ENCODE data around the gene EFCAB7.

Gene EFCAB7

DNA sequence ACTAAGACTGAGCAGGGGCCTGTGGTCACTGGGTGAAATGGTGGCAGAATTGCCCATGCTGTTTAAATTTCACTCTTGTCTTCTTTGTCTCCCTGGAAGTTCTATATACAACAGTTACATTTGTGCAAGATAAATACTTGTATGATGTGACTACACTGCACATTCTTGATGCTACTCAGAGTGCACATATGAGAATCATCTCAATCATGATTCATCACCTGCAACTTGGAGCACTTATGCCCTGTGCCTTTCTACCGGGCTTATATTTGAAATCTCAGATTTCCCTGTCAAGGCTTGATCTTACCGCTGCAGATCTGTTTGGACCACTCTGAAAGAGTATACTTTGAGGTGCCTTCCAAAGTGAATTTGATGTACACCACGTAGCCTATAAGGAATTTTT is 80.5 kb downstream of the EFCAB7 start:
- Mint-ChIP-seq H3K27ac (no peak overlapping the region), H3K4me1 (ENCODE audit: low read depth) (peaks cover 1% of the 10 kb centered on the region), H3K4me3 (no peak overlapping the region), H3K36me3 (peaks cover 4% of the 10 kb centered on the region), H3K27me3 (no peaks in the 10 kb centered on the region), H3K9me3 (ENCODE audit: low read depth) (no peaks in the 10 kb centered on the region)

DNA sequence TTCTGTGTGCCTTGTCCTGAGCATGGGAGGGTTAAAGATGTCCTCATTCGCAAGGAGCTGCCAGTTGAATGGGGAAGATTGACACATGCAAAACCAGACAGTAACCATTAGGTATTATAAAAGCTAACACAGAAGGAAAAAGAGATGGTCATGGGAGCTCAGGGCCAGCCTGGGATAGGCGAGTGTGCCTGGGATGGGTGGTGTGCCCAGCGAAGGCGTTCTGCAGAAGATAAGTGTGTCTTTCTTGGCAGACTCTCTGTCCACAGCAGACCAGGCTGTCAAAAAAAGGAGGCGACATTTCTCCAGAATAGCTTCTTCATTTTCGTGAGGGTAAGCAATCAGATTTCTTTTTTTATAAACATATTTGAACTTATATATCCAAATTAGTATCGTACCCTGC is 84.0 kb downstream of the EFCAB7 start:
- peaks cover 2% of the 10 kb centered on the region for H3K4me1 Mint-ChIP-seq (ENCODE audit: low read depth)
- no peaks in the 10 kb centered on the region for H3K9me3 Mint-ChIP-seq (ENCODE audit: low read depth)
- no peak overlapping the region for H3K4me3 Mint-ChIP-seq
- no peak overlapping the region for H3K27ac Mint-ChIP-seq
- no peaks in the 10 kb centered on the region for H3K27me3 Mint-ChIP-seq
- peaks cover 4% of the 10 kb centered on the region for H3K36me3 Mint-ChIP-seq

DNA sequence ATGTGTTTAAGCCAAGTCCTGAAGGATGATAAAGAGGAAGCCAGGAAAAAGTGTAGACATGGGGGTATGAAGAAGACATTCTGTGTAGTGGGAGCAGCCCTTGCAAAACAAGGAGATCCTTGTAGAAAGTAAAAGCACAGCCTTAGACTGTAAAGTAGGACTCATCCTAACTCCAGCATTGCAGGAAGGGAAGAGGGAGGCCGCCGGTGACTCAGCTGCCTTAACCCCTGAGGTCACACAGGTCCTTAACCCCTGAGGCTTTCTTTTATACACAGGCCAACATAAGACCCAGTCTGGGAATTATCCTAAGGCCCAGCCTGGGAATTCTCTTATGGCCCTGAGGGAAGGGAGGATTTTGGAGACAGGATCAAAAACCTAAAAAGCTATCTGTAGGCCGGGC is 87.9 kb downstream of the EFCAB7 start:
- no peaks in the 10 kb centered on the region for H3K36me3 Mint-ChIP-seq
- no peak overlapping the region for H3K27ac Mint-ChIP-seq
- H3K4me1 Mint-ChIP-seq (ENCODE audit: low read depth), result peaks cover 5% of the 10 kb centered on the region
- H3K27me3 Mint-ChIP-seq, result no peaks in the 10 kb centered on the region
- no peaks in the 10 kb centered on the region for H3K9me3 Mint-ChIP-seq (ENCODE audit: low read depth)
- H3K4me3 Mint-ChIP-seq, result no peak overlapping the region

DNA sequence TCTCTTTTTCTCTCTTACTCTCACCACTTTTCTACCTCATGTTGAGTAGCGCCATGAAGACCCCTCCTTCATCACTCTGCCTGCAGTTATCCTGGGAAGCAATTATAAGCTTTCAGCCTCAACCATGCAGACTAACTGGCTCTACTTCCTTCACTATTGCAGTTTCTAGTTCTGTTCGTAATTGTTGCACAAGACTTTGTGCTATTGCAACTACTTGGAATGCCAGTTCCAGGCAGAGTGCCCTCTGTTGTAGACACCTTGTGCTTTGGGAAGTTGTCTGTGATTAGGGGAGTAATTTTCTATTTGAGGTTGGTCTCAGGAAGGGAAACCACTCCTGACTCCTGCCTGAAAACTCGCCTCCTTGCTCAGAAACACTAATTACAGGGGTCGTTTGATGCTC is 89.2 kb downstream of the EFCAB7 start:
- Mint-ChIP-seq H3K36me3 (no peaks in the 10 kb centered on the region), H3K27me3 (no peaks in the 10 kb centered on the region), H3K9me3 (ENCODE audit: low read depth) (no peaks in the 10 kb centered on the region), H3K27ac (no peak overlapping the region), H3K4me1 (ENCODE audit: low read depth) (peaks cover 5% of the 10 kb centered on the region), H3K4me3 (no peak overlapping the region)

DNA sequence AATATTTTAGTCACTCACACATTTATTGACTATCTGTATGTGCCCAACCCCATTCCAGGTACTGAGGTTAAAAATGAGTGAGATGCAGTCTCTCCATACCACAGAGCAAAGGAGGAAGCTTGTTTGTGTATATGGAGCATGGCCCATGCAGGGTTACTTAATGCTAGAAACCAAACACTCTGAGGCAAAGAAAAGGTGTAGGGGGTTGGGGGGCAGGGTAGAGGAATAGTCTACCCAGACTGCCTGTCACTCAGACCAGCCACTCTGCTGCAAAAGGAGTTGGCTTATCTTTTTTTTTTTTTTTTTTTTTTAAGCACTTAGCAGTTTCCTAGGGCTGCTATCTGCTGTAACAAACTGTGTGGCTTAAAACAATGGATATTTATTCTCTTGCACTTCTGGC is 89.6 kb downstream of the EFCAB7 start:
- Mint-ChIP-seq H3K36me3 (no peaks in the 10 kb centered on the region), H3K4me3 (no peak overlapping the region), H3K9me3 (ENCODE audit: low read depth) (no peaks in the 10 kb centered on the region), H3K27me3 (no peaks in the 10 kb centered on the region), H3K27ac (no peak overlapping the region), H3K4me1 (ENCODE audit: low read depth) (peaks cover 6% of the 10 kb centered on the region)

DNA sequence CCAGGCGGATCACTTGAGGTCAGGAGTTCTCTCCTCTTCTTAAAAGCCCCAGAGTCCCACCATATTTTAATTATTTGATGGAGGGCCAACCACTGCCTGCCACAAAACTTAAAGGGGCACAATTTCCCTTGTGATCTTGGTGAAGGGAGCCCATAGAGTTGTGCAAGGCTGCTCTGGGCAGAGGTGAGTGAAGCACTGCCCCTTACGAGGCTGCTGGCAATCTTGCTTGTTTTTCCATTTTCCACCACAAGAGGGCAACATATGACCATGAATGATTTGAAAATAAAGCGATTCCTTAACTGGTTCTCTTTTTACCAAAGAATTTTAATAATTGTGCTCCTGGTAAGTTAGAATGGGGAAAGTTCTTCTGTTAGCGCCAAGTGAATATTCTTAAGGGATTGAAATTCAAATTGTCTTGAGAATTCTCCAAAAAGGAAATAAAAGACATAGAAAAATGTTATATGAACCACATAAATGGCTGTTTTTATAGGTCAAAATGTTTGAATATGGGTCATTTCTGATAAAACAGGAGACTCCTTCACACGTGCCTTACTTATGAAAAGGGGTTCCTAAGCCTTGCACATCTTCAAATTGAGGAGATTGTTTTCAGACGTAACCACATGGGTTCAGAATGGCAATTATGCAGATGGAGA is 92.6 kb downstream of the EFCAB7 start:
- H3K4me1 Mint-ChIP-seq (ENCODE audit: low read depth), result peaks cover 4% of the 10 kb centered on the region
- no peaks in the 10 kb centered on the region for H3K36me3 Mint-ChIP-seq
- H3K9me3 Mint-ChIP-seq (ENCODE audit: low read depth), result no peaks in the 10 kb centered on the region
- no peak overlapping the region for H3K27ac Mint-ChIP-seq
- no peak overlapping the region for H3K4me3 Mint-ChIP-seq
- H3K27me3 Mint-ChIP-seq, result no peaks in the 10 kb centered on the region

DNA sequence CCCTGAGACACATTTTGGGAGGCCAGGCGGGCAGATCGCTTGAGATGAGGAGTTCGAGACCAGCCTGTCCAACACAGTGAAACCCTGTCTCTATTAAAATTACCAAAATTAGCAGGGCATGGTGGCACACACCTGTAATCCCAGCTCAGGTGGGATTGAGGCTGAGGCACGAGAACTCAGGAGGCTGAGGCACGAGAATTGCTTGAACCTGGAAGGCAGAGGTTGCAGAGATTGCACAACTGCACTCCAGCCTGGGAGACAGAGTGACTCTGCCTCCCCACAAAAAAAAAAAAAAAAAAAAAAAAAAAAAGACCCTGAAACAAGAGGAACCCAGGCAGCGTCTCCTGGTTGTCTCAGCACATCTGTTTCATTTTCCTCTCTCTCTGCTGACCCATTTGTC is 94.1 kb downstream of the EFCAB7 start:
- H3K4me3 Mint-ChIP-seq, result no peak overlapping the region

DNA sequence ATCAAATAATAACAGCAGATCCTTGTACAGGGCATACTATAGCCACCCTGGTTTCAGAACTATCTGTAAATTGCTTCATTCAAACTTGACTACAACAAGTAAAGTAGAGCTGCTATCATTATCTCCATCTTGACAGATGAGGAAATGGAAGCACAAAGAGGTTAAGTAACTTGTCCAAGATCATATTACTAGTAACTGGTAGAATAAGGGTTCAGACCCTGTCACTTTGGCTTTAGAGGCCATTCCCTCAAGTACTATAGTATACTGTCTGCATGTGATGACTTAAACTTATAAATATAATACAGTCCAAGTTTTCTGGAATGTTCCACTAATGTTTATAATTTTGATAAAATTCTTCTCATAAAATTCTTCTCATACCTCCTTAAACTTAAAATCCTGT is 94.7 kb downstream of the EFCAB7 start:
- no peak overlapping the region for H3K4me3 Mint-ChIP-seq

More for the DNA sequence above, 94.1 kb downstream of the EFCAB7 start:
- Mint-ChIP-seq H3K36me3 (no peaks in the 10 kb centered on the region), H3K4me1 (ENCODE audit: low read depth) (peaks cover 5% of the 10 kb centered on the region), H3K27ac (no peak overlapping the region), H3K9me3 (ENCODE audit: low read depth) (no peaks in the 10 kb centered on the region), H3K27me3 (no peaks in the 10 kb centered on the region)

DNA sequence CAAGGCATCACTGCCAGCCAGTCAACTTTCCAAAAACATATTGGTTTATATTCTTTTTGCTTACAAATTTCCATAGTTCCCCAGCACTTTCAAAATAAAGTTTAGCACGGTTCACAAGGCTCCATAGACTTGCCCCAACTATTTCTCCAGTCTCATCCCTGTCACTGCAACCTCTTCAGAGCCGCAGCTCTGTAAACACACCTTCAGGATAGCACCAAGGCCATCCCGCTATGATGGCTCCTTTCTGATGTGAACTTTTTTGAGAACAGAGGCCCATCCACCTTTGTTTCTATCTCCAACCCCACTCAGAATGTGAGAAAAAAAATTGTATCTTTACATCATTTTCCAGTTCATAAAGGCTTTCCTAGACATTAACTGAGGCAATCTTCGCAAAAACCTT is 96.2 kb downstream of the EFCAB7 start:
- Mint-ChIP-seq H3K27me3 (no peaks in the 10 kb centered on the region), H3K36me3 (peaks cover 7% of the 10 kb centered on the region), H3K4me1 (ENCODE audit: low read depth) (peaks cover 5% of the 10 kb centered on the region), H3K4me3 (no peak overlapping the region), H3K27ac (no peak overlapping the region), H3K9me3 (ENCODE audit: low read depth) (no peaks in the 10 kb centered on the region)

More for the DNA sequence above, 94.7 kb downstream of the EFCAB7 start:
- Mint-ChIP-seq H3K4me1 (ENCODE audit: low read depth) (peaks cover 5% of the 10 kb centered on the region), H3K27me3 (no peaks in the 10 kb centered on the region), H3K9me3 (ENCODE audit: low read depth) (no peaks in the 10 kb centered on the region), H3K27ac (no peak overlapping the region), H3K36me3 (no peaks in the 10 kb centered on the region)

DNA sequence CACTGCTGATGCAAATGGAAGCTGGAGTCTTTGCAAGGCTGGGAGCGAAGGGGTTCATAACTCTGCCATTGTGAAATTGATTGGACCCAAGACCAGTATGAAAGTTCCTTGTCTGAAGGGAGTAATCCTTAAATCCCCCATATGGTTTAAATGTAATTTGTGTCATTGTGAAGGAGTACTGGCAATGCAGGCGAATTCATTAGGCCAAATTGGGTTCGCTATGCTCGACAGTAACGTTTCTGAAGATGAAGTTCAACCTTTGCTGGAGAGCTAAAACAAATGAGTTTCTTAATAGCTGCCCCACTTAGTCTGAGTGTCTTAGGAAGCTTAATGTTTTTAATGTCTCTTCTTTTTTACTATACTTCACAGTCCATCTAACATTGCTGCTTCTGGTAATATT is 97.3 kb downstream of the EFCAB7 start:
- peaks cover 7% of the 10 kb centered on the region for H3K36me3 Mint-ChIP-seq

DNA sequence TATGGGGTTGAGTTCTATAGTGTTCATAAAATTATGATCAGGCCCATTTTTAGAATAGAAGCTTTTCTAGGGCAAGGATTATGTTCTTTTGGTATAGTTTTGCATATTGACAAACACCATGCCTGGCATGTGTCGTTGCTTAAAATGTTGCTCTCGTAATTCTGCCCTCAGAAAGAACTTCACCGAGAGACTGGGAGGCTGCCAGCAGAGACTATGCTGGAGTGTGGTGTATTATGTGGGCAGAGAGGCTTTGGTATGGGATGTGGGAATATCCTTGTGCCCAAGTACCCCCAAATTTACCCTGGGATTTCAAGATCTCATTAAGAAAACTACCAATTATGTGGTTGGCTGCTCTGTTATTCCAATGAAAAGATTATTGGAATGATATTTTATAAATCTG is 97.8 kb downstream of the EFCAB7 start:
- Mint-ChIP-seq H3K4me3 (no peak overlapping the region), H3K4me1 (ENCODE audit: low read depth) (peaks cover 13% of the 10 kb centered on the region), H3K36me3 (peaks cover 7% of the 10 kb centered on the region), H3K9me3 (ENCODE audit: low read depth) (no peaks in the 10 kb centered on the region), H3K27ac (no peak overlapping the region), H3K27me3 (no peaks in the 10 kb centered on the region)

More for the DNA sequence above, 97.3 kb downstream of the EFCAB7 start:
- Mint-ChIP-seq H3K27me3 (no peaks in the 10 kb centered on the region), H3K9me3 (ENCODE audit: low read depth) (no peaks in the 10 kb centered on the region), H3K27ac (no peak overlapping the region), H3K4me3 (no peak overlapping the region), H3K4me1 (ENCODE audit: low read depth) (peaks cover 11% of the 10 kb centered on the region)

DNA sequence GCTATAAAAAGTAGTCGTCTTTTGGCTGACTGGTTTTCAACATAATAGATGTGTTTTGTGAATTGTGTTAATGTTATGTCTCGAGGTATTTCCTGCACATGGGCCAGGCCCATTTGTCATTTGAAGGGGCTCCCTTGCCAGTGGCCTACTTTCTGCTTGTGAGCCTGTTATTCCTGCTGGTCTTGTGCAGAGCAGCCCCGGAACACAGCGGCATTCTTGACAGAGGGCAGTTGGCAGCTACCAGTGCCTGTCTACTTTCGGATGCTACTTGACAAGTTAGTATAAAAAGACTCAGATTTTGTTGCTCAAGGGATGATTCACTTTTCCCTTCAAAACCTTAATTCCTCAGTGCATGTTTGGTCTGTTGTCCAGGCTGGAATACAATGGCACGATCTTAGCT is 98.4 kb downstream of the EFCAB7 start:
- H3K27me3 Mint-ChIP-seq, result no peaks in the 10 kb centered on the region
- H3K4me3 Mint-ChIP-seq, result no peak overlapping the region
- H3K9me3 Mint-ChIP-seq (ENCODE audit: low read depth), result no peaks in the 10 kb centered on the region
- peaks cover 14% of the 10 kb centered on the region for H3K4me1 Mint-ChIP-seq (ENCODE audit: low read depth)
- H3K27ac Mint-ChIP-seq, result no peak overlapping the region
- H3K36me3 Mint-ChIP-seq, result peaks cover 7% of the 10 kb centered on the region
